PFSK-1 (cell line): ENCODE data around the gene CFAP70.
A peak's percentile ranks its signal among the peaks of the same experiment; 100 is the strongest.

Experiments
- FOXP2 ChIP-seq: optimal IDR thresholded peaks from 2 replicates; pipeline ENCODE3; 2011; ENCODE audit warnings: borderline replicate concordance, control low read depth, inconsistent platforms; ENCODE audit not compliant: insufficient read depth; ENCODE audit errors: extremely low read length, extremely low read depth
- POLR2AphosphoS5 ChIP-seq: IDR thresholded peaks from 2 replicates; pipeline ENCODE4 v1.6.1; 2012; ENCODE audit warnings: low read depth, mild to moderate bottlenecking, control low read depth, low read length, moderate library complexity
- SIN3A ChIP-seq: IDR thresholded peaks from 2 replicates; pipeline ENCODE4 v1.6.1; 2012; ENCODE audit warnings: mild to moderate bottlenecking, low read length, moderate library complexity, borderline replicate concordance; ENCODE audit not compliant: insufficient read depth
- TAF1 ChIP-seq: IDR thresholded peaks from 2 replicates; pipeline ENCODE4 v1.6.1; 2012; ENCODE audit warnings: low read length, control low read depth, borderline replicate concordance; ENCODE audit not compliant: insufficient read depth
- TF ChIP-seq, protein P1 (sequence below), 2 experiments: IDR thresholded peaks; 2 replicates each; pipeline versions ENCODE4 v1.6.1 to v1.8.0; 2011 to 2012; ENCODE audit warnings: low read depth in 2 of 2, low read length in 2 of 2, control low read depth in 1 of 2, inconsistent platforms in 1 of 2, mild to moderate bottlenecking in 1 of 2, moderate library complexity in 1 of 2; ENCODE audit not compliant: insufficient read depth in 1 of 2

Gene CFAP70

DNA sequence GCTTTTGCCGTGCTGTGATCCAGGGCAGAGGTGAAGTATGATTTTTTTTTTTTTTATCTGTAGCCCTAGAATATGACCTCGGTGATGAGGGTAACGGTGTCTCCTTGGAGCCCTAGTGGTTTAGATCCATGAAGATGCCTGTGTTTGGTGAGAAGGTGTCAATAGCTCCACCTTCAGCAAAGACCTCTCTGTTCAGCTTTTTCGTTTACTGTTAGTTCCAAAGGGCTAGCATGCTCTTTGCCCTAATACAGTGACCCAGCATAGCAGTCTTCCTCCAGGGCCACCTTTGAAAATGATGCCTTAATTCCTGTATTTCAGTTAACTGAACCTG, 105.5 kb downstream of the CFAP70 start:
- TF ChIP-seq, protein P1, sequence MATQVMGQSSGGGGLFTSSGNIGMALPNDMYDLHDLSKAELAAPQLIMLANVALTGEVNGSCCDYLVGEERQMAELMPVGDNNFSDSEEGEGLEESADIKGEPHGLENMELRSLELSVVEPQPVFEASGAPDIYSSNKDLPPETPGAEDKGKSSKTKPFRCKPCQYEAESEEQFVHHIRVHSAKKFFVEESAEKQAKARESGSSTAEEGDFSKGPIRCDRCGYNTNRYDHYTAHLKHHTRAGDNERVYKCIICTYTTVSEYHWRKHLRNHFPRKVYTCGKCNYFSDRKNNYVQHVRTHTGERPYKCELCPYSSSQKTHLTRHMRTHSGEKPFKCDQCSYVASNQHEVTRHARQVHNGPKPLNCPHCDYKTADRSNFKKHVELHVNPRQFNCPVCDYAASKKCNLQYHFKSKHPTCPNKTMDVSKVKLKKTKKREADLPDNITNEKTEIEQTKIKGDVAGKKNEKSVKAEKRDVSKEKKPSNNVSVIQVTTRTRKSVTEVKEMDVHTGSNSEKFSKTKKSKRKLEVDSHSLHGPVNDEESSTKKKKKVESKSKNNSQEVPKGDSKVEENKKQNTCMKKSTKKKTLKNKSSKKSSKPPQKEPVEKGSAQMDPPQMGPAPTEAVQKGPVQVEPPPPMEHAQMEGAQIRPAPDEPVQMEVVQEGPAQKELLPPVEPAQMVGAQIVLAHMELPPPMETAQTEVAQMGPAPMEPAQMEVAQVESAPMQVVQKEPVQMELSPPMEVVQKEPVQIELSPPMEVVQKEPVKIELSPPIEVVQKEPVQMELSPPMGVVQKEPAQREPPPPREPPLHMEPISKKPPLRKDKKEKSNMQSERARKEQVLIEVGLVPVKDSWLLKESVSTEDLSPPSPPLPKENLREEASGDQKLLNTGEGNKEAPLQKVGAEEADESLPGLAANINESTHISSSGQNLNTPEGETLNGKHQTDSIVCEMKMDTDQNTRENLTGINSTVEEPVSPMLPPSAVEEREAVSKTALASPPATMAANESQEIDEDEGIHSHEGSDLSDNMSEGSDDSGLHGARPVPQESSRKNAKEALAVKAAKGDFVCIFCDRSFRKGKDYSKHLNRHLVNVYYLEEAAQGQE (IDR thresholded peaks at IDR 0.05; ENCODE audit: insufficient read depth in 1 of 2, low read depth in 2 of 2, low read length in 2 of 2): no peak
- TF ChIP-seq SIN3A (no peak), TAF1 (no peak), FOXP2 (no peak), POLR2AphosphoS5 (no peak)

DNA sequence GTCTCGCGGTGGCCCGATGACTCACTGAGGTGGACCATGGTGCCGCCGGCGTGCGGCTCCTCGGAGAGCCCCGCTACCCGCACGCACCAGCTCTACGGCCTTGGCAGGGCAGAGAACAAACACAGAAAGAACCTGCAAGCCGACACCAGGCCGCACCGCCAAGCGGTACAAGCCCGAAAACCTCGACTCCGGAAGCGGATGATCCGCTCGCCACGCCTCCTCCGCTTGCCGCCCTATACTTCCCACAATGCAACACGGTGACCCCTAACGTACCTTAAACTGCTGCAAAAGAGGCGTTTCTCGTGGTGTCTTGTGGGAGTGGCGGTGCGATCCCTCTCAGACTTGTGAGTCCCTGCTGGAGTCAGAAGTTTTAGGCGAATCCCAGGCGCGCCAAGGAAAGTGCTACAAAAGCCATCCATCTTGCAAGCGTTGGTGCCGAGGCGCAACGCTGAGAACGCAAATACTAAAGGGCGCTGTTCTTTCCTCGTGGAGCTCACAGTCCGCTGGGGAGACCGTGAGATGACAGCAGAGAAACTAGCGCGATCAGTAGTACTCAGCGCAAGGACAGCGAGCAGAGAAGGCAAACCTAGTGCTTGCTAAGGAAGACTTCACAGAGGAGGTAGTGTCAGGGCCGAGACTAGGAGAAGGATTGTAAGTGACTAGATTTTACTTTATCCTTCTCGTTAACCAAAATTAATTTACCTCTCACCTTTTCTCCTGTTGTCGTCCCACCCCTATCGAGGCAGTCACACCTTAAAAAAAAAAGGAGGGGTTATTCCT, 106.0 kb downstream of the CFAP70 start, which contains the start of gene MRPS16:
Gene MRPS16, minus strand, starts transcription at position 200 of the 780 bp plus-strand sequence. Its CDS starts 162 bp downstream, at position 38.
- TF ChIP-seq POLR2AphosphoS5 (peak; percentile 97), SIN3A (peak; percentile 50), TAF1 (peak; percentile 93), FOXP2 (peak; percentile 79)
- TF ChIP-seq, protein P1 (IDR thresholded peaks at IDR 0.05; ENCODE audit: insufficient read depth in 1 of 2, low read depth in 2 of 2, low read length in 2 of 2): peak in 1 of 2 experiments; percentile 16; a peak in 1 of 4 replicates

DNA sequence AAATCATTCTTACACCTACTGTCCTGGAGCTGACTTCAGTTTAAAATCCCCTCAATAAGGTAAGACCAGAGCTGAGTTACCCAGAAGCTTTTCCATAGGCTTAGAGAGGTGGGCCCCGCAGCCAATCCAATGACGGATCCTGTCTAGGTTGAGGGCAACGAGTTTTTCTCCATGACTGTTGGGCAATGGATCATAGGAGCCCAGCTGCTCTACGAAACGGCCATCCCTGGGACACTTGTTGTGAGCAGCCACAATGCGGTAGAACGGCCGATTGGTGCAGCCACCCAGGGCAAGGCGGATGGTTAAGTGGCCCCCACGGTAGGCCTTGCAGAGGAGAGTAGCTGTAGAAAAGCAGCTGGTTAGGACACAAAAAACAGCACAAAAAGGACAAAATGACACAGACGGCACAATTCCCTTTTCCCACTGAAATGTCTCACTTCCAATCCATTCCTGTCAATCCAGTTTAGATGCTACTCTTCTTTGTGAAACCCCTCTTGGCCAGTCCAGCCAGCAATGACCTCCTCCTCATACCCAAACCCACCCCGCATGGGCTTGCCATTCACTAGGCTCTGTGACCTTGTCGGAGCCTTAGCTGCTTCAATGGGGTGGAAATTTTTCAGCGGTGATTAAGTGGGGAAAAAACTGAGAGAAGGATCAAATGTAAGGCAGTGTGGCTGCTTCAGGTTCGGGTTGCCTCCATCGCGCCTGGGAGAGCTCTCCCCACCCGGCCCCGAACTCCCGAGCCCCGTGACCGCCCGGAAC, 106.8 kb downstream of the CFAP70 start:
- no peak for TF ChIP-seq POLR2AphosphoS5
- TF ChIP-seq TAF1: no peak

DNA sequence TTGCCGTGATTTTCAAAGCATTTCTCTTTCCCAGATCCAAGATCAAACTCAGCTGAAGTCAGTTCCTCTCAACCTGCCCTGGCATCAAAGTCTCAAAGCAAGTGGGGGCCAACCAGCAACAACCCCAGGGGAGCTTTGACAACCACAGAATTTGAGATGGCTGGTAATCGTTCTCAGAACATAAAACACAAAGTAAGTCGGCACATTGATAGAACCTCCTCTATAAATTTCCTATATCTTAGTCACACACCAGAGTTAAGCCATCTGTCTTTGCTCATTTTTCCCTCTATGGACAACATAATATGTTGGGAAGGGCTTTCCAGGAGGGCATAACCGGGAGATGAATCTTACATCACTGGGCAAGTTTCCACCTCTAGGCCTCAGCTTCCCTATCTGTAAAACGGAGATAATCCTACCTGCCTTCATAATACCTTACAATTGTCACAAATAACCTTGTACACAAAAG, 110.4 kb downstream of the CFAP70 start:
- TF ChIP-seq POLR2AphosphoS5 (no peak), FOXP2 (no peak), SIN3A (no peak), TAF1 (no peak)
- TF ChIP-seq, protein P1 (IDR thresholded peaks at IDR 0.05; ENCODE audit: insufficient read depth in 1 of 2, low read depth in 2 of 2, low read length in 2 of 2): no peak

DNA sequence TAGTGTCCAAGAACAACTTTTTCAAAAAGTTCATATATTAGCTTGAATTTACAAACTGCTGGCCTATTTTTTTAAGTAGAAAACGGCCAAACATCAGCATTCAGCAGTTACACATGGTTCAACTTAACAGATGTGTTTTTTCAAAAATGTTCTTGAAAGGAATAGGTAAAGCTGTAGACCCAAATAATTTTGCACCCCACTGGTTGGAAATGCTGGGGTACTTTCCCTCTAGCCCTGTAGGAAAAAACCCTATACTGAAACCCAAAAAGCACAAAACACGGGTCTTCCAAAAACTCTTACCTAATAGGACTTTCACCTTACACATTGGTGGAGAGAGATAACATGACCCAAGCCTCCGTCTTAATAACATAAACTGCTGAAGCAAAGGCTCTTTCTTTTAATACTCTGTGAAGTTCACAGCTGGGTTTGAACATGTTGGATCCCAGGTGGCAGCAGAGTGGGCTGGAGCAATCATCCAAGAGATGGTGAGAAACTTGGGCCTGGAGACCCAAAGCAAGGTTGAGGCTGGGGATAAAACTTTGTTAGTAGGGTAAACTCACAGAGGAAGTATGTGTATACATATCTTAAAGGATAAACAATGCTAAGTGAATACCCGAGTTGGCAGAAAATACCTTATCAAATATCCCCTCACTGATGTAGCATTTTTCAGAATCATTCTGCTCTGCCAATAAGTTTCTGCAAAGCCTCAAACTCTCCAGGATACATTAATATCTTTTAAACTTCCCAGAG, 111.0 kb downstream of the CFAP70 start:
- TF ChIP-seq SIN3A: no peak
- no peak for TF ChIP-seq POLR2AphosphoS5
- TF ChIP-seq, protein P1 (IDR thresholded peaks at IDR 0.05; ENCODE audit: insufficient read depth in 1 of 2, low read depth in 2 of 2, low read length in 2 of 2): no peak
- TF ChIP-seq FOXP2: no peak
- TF ChIP-seq TAF1: no peak
